GM06990 (cell line): Measurements from ENCODE around the gene ZNF366.

Experiments
- DNase-seq: peaks from one replicate; pipeline ENCODE4 v3.0.0-alpha.2; 2011; ENCODE audit not compliant: insufficient read length; ENCODE audit errors: extremely low read depth
- H3K27me3 ChIP-seq: replicated peaks from 2 replicates; pipeline ENCODE4 v1.6.0; 2011; ENCODE audit warnings: low read length; ENCODE audit not compliant: control insufficient read depth, insufficient read depth
- H3K36me3 ChIP-seq: 2 replicates; pipeline ENCODE4 v1.5.1; 2011; ENCODE audit warnings: low read length; ENCODE audit not compliant: control insufficient read depth, insufficient read depth
- H3K4me3 ChIP-seq: replicated peaks from 2 replicates; pipeline ENCODE4 v1.5.1; 2011; ENCODE audit warnings: low read depth, mild to moderate bottlenecking, control low read depth, low read length
- TF ChIP-seq, protein P1 (sequence below): IDR thresholded peaks from 2 replicates; pipeline ENCODE4 v1.5.1; 2011; ENCODE audit warnings: low read length, control low read depth, mild to moderate bottlenecking, inconsistent platforms; ENCODE audit not compliant: insufficient read depth, poor library complexity, severe bottlenecking

Gene ZNF366

DNA sequence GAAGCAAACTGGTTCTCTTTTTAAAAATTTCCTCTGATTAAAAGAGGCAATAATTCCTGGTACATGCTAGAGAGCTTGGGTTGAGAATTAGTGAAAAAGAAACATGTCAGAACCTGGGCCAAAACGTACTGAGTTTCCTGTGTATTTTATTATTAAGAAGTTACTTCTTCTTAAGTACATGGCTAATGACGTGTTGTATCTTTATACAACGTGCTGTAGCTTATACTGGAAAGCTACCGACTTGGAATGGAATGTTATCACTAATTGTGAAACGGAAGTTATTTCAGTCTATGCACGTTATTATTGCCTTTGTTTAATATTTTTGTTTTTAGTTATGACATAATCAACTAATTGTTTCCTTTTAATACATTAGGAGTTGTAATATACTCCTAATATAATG is 43.1 kb downstream of the ZNF366 start:
- H3K36me3 ChIP-seq, result no peaks in the 10 kb centered on the region
- H3K27me3 ChIP-seq, result no peaks in the 10 kb centered on the region
- DNase-seq, result no peak
- H3K4me3 ChIP-seq, result no peak overlapping the region
- TF ChIP-seq, protein P1, sequence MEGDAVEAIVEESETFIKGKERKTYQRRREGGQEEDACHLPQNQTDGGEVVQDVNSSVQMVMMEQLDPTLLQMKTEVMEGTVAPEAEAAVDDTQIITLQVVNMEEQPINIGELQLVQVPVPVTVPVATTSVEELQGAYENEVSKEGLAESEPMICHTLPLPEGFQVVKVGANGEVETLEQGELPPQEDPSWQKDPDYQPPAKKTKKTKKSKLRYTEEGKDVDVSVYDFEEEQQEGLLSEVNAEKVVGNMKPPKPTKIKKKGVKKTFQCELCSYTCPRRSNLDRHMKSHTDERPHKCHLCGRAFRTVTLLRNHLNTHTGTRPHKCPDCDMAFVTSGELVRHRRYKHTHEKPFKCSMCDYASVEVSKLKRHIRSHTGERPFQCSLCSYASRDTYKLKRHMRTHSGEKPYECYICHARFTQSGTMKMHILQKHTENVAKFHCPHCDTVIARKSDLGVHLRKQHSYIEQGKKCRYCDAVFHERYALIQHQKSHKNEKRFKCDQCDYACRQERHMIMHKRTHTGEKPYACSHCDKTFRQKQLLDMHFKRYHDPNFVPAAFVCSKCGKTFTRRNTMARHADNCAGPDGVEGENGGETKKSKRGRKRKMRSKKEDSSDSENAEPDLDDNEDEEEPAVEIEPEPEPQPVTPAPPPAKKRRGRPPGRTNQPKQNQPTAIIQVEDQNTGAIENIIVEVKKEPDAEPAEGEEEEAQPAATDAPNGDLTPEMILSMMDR, result no peak

DNA sequence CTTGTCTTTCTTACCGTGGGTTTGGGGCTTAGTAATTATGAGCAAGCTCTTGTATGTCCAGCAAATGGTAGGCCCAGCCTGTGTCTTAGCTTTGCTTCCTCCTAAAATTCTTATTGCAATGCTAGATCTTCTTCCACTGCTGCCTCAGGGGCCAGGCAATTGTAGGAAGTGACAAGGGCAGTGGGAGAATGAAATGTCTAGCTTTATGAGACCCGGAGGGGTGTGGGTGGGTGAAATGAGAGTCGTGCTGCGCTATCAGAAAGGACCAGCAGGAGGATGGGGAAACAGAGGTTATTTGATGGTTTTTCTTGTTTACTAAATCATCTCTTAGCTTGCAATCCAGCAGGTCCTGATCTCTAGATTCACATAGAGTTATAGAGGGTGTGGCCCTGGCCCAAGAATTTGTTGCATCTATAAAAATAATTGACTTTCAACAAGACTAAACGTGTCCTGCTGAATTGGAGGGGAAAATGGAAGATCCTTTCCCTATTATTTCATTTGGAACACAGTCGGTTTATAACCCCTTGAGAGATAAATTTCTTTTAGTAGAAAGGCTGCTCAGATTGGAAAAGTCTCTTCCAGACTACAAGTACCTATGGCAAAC is 43.7 kb downstream of the ZNF366 start:
- TF ChIP-seq, protein P1, result no peak
- H3K36me3 ChIP-seq, result no peaks in the 10 kb centered on the region
- no peak for DNase-seq
- H3K4me3 ChIP-seq, result no peak overlapping the region
- no peaks in the 10 kb centered on the region for H3K27me3 ChIP-seq

DNA sequence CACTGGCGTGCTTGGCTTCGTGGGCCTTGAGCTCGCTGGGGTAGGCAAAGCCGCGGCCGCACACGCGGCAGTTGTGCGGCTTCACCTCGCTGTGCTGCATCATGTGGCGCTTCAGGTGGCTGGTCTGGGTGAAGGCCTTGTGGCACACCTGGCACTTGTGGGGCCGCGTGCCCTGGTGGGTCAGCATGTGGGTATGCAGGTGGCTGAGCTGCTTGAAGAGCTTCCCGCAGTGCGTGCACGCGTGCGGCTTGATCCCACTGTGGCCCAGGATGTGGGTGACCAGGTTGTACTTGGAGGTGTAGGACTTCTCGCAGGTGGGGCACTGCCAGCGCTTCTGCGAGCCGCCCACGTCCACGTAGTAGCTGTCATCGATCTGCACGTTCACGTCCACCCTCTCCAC is 46.8 kb downstream of the ZNF366 start:
- DNase-seq, result no peak
- TF ChIP-seq, protein P1, result no peak
- H3K4me3 ChIP-seq, result no peak overlapping the region
- no peaks in the 10 kb centered on the region for H3K36me3 ChIP-seq
- H3K27me3 ChIP-seq, result no peaks in the 10 kb centered on the region

DNA sequence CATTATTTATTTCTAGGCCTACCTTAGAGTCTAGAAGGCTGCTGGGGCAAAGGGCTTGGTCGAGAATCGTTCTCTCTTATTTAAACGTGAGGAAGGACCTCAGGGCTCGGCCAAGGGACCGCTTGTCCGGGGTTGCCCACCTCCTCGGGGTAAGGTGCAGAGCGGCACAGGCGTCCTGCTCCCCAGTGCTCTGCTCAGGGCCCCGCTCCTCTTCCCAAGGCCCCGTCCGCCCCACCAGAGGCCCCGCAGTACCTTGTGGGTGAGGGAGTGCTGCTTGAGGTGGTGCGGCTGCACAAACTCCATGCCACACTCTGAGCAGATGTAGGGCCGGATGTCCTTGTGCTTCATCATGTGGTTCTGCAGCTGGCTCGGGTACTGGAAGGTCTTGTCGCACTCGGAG is 47.3 kb downstream of the ZNF366 start:
- H3K27me3 ChIP-seq, result no peaks in the 10 kb centered on the region
- no peak overlapping the region for H3K4me3 ChIP-seq
- H3K36me3 ChIP-seq, result no peaks in the 10 kb centered on the region
- no peak for DNase-seq
- TF ChIP-seq, protein P1, result no peak

DNA sequence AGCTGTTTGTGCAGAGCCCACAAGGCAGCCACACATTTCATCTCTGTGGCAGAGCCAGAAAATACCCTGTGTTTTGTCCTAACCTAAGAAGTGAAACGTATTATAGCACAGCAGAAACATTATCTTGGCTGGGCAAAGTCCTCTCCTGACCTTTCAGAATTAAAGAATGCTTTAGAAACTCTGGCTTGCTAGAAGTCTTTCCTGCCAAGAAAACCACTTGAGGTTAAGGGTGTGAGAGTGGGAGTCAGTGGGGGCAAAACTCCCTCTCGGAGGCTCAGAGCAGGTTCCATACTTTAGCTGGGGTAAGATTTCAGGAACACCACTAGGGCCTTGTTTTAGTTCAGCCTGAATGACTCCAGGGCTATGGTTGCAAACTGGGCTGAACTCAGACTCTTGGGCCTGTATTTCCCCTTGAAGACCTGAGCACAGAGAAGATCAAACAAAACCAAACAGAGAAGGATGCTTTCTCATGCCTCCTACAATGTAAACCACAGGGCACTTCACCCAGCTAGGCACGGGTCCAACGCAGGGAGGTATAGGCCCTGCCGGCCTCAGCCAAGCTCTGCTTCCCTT is 48.0 kb downstream of the ZNF366 start:
- DNase-seq, result no peak
- TF ChIP-seq, protein P1, result no peak
- Histone ChIP-seq H3K36me3 (no peaks in the 10 kb centered on the region), H3K27me3 (no peaks in the 10 kb centered on the region), H3K4me3 (no peak overlapping the region)
